HFF-Myc (cell line): ENCODE results near the gene GBGT1.

Source experiments
- DNase-seq: peaks from one replicate; pipeline ENCODE4 v3.0.0-alpha.2; 2011; ENCODE audit warnings: low read depth; ENCODE audit errors: extremely low read depth
- H3K4me3 ChIP-seq: replicated peaks from 2 replicates; pipeline ENCODE4 v1.5.1; 2011; ENCODE audit warnings: low read depth, mild to moderate bottlenecking, control low read depth, low read length
- CTCF ChIP-seq: IDR thresholded peaks from 2 replicates; pipeline ENCODE4 v1.5.1; 2012; ENCODE audit warnings: mild to moderate bottlenecking, low read depth, low read length, control low read depth; ENCODE audit errors: missing control alignments

GBGT1 gene

GRCh38 chr9:133129001-133129795 lies 34.5 kb downstream of the GBGT1 start:
- DNase-seq = no peak
- H3K4me3 ChIP-seq = no peak overlapping the region
- no peak for TF ChIP-seq CTCF

- TF ChIP-seq CTCF = no peak
- no peak for DNase-seq
- H3K4me3 ChIP-seq = no peak overlapping the region
Observed at GRCh38 chr9:133128152-133128551, 35.6 kb downstream of the GBGT1 start.

GRCh38 chr9:133127340-133127981 lies 36.3 kb downstream of the GBGT1 start:
- H3K4me3 ChIP-seq = no peak overlapping the region
- no peak for DNase-seq

GRCh38 chr9:133126697-133127339 lies 36.9 kb downstream of the GBGT1 start:
- no peak overlapping the region for H3K4me3 ChIP-seq
- DNase-seq = no peak
- TF ChIP-seq CTCF = no peak

More at GRCh38 chr9:133127340-133127981, 36.3 kb downstream of the GBGT1 start:
- no peak for TF ChIP-seq CTCF

GRCh38 chr9:133125941-133126696 lies 37.6 kb downstream of the GBGT1 start:
- TF ChIP-seq CTCF = no peak
- H3K4me3 ChIP-seq = no peak overlapping the region
- peak; percentile 55 for DNase-seq

- no peak for TF ChIP-seq CTCF
- no peak for DNase-seq
- H3K4me3 ChIP-seq = no peak overlapping the region
Observed at GRCh38 chr9:133124907-133125275, 38.8 kb downstream of the GBGT1 start.
